HEK293 (cell line): ENCODE measurements around the gene INTS14.

ENCODE experiments used
- CTCF ChIP-seq: fragments of 450-650 bp; formaldehyde crosslinking; IDR thresholded peaks from 2 replicates; pipeline ENCODE4 v1.5.1; 2016; ENCODE audit warnings: missing biosample characterization, missing genetic modification characterization
- MZF1 ChIP-seq: fragments of 450-650 bp; formaldehyde crosslinking; IDR thresholded peaks from 2 replicates; pipeline ENCODE4 v1.5.1; 2017; ENCODE audit warnings: missing biosample characterization, missing genetic modification characterization, borderline replicate concordance
- OVOL3 ChIP-seq: fragments of 450-650 bp; formaldehyde crosslinking; IDR thresholded peaks from 2 replicates; pipeline ENCODE4 v1.5.1; 2016; ENCODE audit warnings: missing biosample characterization, missing genetic modification characterization
- ZBTB8A ChIP-seq: fragments of 450-650 bp; formaldehyde crosslinking; IDR thresholded peaks from 2 replicates; pipeline ENCODE4 v1.5.1; 2016; ENCODE audit warnings: missing biosample characterization, missing genetic modification characterization
- ZNF121 ChIP-seq: fragments of 450-650 bp; formaldehyde crosslinking; IDR thresholded peaks from 2 replicates; pipeline ENCODE4 v1.5.1; 2016; ENCODE audit warnings: missing biosample characterization, missing genetic modification characterization
- ZNF18 ChIP-seq: fragments of 450-650 bp; formaldehyde crosslinking; IDR thresholded peaks from 2 replicates; pipeline ENCODE4 v1.5.1; 2016; ENCODE audit warnings: missing biosample characterization, missing genetic modification characterization
- ZNF513 ChIP-seq: fragments of 450-650 bp; IDR thresholded peaks from 2 replicates; pipeline ENCODE4 v1.5.1; 2018; ENCODE audit warnings: missing biosample characterization, missing genetic modification characterization
- ZNF596 ChIP-seq: fragments of 450-650 bp; IDR thresholded peaks from 2 replicates; pipeline ENCODE4 v1.5.0; 2018; ENCODE audit warnings: missing biosample characterization, mild to moderate bottlenecking, missing genetic modification characterization, moderate library complexity
- ZSCAN30 ChIP-seq: fragments of 450-650 bp; IDR thresholded peaks from 2 replicates; pipeline ENCODE4 v1.5.1; 2018; ENCODE audit warnings: missing biosample characterization, mild to moderate bottlenecking, missing genetic modification characterization, moderate library complexity
- TF ChIP-seq, protein P1 (sequence below): fragments of 450-650 bp; formaldehyde crosslinking; IDR thresholded peaks from 2 replicates; pipeline ENCODE4 v1.5.1; 2016; ENCODE audit warnings: missing biosample characterization, missing genetic modification characterization

DNA sequence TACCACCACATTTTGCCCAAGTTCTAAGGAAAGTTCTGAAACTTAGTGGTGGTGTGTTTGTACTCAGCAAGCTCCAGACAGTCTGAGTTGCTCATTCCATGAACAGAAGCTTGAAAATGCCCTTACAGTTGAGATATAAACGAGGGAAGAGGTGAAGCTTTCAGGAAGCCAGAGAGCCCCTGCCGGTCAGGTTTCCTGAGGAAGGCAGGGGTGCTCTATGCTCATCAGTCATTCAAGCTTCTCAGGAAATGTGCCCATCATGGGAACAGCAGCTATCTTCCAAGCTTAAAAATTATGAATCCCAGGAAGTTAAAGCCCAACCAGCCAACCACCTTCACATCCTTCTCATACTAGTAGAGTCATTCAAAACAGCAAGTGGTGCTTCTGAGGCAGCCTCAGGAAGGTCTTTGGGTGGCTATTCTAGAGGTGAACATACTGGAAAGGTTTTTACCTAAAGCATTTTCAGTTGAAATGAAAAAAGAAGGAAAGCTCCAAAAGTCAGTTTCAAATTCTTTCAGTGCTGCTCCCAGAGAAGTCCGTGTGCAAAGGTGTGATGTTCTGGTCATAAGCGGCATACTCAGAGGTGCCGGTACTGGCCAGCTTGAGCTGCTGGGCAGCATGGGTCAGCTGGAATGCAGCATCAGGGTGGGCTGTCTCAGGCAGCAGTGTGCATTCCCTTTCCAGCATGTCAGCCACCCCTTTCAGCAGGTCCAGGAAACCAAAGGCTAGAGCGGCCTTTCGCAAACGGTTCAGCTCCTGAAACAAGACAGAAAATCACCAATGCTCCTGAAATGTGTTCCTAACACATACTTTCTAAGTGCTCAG lies 31.8 kb downstream of the INTS14 start:
- TF ChIP-seq CTCF (tag by site-specific recombination) (no peak), ZSCAN30 (tag by site-specific recombination) (no peak), ZNF121 (tag by site-specific recombination) (no peak), ZNF513 (tag by site-specific recombination) (no peak), ZNF18 (tag by site-specific recombination) (no peak), ZNF596 (tag by site-specific recombination) (no peak), MZF1 (tag by site-specific recombination) (no peak), ZBTB8A (no peak), OVOL3 (tag by site-specific recombination) (no peak)
- TF ChIP-seq, protein P1, sequence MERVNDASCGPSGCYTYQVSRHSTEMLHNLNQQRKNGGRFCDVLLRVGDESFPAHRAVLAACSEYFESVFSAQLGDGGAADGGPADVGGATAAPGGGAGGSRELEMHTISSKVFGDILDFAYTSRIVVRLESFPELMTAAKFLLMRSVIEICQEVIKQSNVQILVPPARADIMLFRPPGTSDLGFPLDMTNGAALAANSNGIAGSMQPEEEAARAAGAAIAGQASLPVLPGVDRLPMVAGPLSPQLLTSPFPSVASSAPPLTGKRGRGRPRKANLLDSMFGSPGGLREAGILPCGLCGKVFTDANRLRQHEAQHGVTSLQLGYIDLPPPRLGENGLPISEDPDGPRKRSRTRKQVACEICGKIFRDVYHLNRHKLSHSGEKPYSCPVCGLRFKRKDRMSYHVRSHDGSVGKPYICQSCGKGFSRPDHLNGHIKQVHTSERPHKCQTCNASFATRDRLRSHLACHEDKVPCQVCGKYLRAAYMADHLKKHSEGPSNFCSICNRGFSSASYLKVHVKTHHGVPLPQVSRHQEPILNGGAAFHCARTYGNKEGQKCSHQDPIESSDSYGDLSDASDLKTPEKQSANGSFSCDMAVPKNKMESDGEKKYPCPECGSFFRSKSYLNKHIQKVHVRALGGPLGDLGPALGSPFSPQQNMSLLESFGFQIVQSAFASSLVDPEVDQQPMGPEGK (tag by site-specific recombination) = no peak
